Colon (tissue), 2 donors: Measurements from ENCODE around the gene RRAS2.
"Not testable (repeated sequence)": the region's sequence is repeated elsewhere in the genome, so short reads cannot be mapped to it uniquely, and the experiment has no call there.

ENCODE experiments used
- FAIRE-seq: peaks from 2 replicates; lab custom pipeline; 2012; peaks lifted over from hg19 to GRCh38; lab: Jason Lieb, UNC
- donor health status: control.
- donor health status: control.

Gene RRAS2

DNA sequence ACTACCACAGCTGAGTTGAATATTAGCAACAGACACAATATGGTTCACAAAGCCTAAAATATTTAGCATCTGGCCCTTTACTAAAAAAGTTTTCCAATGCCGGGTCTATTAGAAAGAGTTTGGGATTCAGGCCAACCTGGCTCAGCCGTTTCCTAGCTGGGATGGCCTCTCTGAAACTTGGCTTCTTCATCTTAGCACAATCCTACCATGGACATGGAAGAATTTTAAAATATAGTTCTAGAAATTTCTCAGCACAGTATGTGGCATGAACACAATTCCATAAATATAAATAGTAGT is 103.8 kb downstream of the RRAS2 start:
- FAIRE-seq: no peak

DNA sequence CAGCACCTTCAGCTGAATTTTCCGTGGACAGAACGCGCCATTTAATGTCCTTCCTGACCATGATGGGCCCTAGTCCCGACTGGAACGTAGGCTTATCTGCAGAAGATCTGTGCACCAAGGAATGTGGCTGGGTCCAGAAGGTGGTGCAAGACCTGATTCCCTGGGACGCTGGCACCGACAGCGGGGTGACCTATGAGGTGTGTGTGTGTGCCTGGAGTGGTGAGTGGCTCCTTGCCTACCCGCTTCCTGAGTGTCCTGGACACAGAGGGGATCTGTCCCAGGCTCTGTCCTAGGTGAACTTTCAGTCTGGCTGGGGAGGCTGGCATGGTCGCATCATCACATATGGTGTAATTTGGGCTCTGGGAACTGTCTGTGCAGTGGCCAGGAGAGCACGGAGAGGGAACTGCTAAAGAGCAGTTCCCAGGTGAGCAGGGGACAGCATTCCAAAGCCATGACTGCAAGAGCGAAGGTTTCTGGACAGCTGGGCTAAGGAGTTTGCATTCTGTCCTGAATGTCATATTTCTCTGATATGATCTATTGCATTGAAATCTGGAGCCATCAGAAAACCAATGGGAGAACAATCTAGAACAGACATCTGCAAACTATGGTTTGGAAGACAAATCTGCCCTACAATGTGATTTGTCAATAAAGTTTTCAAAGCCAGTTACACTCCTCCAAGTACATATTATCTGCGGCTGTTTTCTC is 104.3 kb downstream of the RRAS2 start:
- no peak for FAIRE-seq

DNA sequence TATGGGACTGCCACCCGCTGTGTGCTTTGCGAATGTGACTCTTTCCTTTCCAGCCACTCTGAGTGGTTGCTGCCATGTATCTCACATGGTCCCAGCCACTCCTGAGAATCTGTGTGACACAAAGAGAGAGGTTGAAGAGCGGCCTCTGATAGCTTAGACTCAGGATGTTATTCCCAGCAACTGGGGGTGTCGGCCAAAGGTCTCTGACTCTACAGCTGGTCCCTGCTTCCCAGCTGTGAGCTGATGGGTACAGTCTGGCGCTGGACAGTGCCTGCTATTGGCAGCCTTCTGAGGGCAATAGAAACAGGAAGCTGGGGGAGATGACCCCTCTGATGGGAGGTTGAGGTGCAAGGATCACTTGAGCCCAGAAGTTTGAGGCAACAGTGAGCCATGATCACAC is 105.1 kb downstream of the RRAS2 start:
- no peak for FAIRE-seq

DNA sequence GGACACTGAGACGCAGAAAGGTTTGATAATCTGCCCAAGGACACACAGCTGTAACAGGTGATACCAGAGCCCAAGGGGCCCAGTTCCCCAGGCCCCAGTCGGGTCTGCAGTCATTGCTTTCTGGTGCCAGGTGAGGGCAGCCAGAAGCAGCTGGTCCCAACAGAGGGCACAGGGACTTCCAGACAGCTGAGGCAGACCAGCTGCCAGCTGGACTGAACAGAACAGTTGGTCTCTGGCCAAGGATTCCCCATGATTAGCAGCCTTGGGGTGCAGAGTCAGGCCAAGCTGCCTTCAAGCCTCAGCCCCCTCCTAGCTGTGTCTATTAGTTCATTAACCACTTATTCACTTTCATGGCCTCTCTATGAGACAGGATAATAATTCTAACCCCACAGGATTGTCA is 105.6 kb downstream of the RRAS2 start:
- FAIRE-seq: no peak

DNA sequence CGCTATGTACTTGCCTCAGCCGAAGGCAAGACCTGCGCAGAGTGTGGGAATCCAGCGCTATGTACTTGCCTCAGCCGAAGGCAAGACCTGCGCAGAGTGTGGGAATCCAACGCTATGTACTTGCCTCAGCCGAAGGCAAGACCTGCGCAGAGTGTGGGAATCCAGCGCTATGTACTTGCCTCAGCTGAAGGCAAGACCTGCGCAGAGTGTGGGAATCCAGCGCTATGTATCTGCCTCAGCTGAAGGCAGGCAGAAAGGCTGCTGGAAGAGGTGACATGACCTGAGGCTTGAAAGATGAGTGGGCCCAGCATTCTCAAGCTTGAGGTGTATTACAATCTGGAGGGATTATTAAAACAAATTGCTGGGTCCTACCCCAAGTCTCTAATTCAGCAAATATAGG is 106.5 kb downstream of the RRAS2 start:
- not testable (repeated sequence) for FAIRE-seq

DNA sequence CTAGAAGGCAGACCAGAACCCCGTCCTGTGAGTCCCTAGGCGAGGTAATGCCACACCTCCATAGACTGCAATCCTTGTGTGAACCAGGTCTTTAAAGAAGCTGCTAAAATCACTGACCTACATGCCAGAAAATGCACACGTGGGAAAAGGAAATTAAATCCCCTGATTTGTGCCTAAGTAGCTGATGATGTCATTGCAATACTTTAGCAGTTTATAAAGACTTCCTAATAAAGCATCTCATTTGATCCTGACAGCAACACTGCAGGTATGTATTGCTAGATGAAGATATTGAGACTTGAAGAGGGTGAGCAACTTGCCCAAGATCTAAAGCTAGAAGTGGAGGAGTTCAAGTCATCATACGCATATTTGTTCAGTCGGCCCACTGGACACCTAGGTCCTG is 107.2 kb downstream of the RRAS2 start:
- FAIRE-seq: no peak

DNA sequence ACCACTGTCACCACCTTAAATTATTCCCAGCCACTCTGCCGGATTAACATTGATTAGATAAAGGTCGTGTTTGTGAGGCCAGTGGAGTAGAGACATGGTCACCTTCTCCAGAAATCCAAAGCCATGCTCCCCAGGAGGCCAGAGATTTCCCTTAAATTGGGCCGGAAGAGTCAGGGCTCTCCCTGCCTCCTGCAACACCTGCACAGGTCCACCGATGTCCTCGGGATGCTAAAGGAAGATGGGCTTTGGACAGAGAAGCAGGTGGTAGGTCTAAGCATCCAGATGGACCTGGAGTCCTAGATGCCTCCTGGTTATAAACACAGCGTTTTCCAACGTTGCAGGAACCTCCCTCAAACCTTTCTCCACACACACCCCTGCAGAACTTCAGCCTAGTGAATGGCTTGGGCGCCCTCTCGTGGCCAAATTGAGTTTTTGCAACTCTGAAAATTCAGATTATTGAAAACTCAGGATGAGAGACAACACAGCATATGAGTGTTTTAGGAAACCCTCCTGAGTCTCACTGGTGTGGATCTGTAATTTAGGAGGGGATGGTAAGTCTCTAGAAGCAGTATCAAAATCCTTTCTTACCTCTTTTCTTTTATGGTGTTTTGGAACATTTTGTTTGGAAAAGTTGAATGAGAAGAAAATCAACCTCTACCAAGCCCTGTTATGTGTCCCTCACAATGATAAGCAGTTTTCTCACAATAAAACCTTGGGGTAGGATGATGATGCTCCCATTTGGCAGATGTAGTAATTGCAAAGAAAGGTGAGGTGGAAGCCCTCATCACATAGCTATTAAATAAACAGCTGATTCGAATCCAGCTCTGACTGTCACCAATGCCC is 109.6 kb downstream of the RRAS2 start:
- FAIRE-seq: no peak

DNA sequence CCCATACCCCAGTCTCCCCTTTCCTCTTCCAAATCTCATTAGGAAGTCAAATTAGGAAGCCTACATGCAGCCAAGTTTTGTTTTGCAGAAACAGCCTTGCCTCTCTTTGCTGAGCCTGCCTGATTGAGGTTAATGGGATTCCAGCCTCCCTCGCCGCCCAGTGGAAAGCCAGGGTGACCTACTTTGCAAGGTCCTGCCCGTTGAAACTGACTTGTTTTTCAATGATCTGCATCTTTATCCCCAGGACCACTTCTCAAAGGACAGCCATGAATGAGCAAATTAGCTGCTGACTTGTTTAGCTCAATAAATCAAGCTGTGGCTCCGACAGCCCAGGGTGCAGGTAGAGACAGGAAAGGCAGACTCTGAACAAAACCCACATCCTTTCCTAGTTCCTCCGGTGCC is 110.4 kb downstream of the RRAS2 start:
- FAIRE-seq: no peak

DNA sequence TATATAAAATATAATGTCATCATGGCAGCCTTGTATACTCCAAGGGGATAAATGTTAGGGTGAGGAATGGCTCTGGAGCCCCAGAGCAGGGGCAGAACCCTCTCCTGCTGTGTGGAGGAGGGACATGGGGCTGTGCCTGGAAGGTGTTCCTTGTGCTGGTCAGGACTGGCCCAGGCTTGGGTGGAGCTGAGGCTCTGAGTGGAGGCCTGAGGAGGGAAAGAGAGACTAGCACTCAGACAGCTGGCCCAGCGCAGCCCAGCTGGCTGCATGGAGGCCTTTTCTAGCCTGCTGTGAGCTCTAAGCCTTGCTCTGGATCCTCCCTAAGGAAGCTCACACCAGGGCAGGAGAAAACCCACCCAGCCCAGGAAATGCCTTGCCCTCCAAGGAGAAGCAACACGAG is 113.5 kb downstream of the RRAS2 start:
- no peak for FAIRE-seq

DNA sequence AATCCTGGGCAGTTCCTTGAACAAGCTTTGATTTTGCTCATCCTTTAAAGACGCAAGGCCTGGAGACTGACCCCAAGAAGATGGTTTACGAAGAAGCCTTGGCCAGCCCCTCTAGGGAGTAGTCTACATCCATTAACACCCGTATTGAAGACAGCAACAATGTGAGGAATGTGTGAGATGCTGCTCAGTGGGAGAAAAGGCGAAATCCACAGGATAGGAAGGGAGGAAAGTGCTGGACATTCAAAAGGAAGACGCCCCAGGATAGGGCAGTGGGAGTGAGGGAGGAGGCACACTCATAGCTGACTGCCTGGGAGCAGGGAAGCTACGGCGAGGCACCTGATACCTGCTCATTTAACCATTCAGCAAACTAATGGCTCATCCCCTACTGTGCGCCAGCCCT is 114.1 kb downstream of the RRAS2 start:
- no peak for FAIRE-seq

DNA sequence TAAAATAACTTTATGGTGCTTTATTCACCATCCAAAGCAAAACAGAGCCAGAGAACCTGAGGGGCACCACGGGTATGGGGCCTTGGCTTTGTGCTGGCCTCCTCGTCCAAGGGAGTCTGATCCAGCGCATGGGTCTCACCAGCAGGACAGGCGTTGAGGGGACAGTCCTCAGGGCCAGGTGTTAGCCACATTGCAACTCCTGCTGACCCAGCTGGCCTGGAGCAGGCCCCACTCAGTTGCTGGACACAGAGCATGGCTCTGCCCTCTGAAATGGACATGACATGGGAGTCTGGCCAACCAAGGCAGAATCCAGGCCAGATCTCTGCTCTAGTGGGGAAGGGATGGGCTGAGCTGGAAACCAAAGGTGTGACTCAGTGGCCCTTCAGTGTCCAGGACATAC is 116.2 kb downstream of the RRAS2 start:
- no peak for FAIRE-seq

DNA sequence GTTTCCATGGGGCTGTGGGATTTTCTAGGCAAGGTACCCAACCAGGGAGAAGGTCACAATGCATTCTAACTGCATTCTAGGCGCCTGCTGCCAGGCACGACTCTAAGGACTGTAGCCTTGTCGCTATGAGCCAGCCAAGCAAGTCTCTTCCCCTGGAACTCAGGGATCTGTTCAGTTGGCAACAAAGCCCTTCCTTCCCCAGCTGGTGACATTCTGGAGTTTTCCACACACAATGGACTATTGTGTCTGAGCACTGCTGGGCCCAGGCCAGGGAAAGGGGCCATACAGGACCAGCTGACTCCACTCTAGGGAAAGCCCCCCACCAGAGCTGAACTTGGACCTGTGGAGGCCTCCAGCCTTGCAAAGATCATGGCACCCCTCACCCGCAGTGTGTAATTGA is 116.8 kb downstream of the RRAS2 start:
- no peak for FAIRE-seq

DNA sequence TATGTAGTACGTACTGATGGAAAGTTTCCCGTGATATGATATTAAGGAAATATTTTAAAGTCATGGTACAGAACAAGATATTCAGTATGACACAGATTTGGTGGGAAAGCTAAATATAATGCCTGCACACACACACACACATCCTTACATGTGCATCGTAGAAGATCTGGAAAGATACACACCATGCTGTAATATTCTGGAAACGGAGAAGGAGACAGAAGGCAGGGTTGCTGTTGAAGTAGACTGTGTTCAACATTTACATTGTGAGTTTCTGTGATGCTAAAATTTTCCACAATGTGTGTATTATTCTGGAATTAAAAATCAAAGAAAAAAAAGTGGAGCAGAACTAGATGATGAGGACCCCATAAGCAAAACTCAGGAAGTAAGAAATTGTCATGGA is 118.0 kb downstream of the RRAS2 start:
- FAIRE-seq: no peak

DNA sequence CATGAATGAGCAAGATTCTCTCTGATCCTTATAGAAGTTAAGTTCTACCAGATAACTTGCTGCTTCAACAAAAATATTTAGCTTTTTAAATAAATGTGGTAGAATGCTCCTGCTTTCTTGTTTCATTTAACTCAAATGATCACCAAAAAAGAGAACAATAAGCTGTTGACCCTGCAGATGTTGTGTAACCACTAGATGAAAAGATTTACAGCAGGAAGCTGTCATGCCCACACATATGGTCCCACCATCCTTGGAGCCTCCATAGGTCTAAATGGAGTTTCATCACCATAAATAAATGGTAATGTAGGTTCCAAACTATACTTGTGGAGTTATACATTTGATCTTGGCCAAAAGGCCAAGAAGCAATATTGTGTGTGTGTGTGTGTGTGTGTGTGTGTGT is 118.8 kb downstream of the RRAS2 start:
- FAIRE-seq: no peak

DNA sequence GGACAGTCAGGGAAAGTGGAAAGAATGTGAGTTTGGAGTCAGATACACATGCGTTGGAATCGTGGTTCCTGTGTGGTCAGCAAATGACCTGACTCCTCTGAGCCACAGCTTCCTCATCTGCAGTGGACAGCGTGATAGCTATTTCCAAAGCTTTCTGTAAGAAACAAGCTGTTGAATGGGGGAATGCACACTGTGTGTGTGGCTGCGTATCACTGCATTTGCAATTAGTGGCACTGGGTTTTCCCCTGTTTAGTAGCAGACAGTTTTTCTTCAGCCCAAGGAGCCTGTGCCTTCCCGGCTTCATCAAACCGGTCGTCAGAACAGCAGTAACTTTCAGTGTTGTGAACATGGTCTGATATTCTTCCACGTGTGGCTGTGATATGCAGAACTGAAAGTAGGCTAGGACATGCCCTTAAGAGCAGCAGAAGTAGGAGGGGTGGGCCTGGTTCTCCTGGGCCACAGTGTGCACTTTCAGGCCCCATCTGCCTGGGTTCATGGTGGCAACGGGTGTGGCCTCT is 121.5 kb downstream of the RRAS2 start:
- FAIRE-seq: no peak

DNA sequence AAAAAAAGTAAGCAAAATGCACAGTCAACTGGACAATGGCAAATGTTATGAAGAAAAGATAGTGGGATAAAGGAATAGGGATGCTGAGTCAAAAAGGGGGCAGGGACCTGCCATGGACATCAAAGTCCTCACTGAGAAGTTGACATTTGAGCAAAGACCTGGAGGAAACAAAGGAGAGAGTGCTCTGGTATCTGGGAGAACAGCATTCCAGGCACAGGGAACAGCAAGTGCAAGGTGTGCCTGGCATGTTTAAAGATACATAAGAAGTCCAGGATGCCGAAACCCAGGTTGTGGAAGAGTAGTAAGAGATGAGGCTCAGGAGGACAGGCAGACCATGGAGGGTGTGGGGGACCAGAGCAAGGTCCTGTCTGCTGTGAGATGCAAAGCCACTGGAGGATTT is 123.3 kb downstream of the RRAS2 start:
- no peak for FAIRE-seq

DNA sequence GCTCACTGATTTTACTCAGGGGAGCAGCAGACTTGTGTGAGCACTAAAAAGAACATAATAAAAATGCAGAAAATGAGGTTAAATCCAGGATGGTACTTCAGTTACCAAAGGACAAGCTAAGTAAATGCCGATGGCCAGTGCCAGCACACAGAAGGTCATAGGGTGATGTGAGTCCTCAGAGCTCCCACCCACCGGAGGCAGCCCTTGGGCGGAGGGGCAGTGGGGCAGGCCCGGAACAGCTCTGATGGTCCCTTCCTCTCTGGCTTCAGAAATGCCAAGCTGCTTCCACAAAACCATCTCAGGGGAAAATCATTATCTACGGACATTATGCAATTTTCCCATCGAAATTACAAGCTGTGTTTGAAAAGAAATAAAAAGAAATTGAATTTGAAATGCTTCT is 124.5 kb downstream of the RRAS2 start:
- no peak for FAIRE-seq

DNA sequence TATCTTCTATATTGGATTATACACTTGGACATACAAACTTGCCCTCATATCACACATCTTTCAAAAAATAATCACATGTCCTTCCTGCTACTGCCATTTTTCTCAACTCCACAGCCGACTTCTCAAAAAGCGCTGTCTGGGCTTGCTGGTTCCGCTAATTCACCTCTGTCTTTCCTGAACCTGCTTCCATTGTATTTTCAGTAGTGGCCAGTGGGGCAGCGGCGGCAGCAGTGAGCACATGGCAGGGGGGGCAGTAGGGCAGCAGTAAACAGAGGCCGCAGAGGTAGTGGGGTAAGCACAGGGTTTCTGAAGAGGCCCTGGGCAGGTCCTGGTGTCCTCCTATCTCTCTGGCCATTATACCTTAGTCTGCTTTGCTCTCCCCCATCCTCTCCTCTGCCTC is 126.3 kb downstream of the RRAS2 start:
- FAIRE-seq: no peak

DNA sequence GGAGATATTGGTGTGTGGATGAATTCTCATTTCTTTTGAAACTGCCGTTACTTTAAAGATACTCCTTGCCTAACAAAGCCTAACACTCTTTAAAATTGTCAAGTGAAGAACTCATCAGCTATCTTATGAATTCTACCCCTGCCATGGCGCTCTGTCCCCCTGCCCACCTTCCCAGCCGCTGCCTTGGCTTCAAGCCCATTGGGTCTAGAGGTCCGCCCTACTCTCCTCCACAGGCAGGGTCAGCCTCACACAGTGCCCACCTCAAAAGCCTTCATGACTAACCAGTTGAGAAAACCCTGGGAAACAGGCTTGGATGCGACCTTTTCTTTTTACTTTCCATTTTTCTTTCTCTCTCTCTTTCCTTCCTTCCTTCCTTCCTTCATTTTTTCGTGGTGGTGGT is 128.6 kb downstream of the RRAS2 start:
- FAIRE-seq: no peak

DNA sequence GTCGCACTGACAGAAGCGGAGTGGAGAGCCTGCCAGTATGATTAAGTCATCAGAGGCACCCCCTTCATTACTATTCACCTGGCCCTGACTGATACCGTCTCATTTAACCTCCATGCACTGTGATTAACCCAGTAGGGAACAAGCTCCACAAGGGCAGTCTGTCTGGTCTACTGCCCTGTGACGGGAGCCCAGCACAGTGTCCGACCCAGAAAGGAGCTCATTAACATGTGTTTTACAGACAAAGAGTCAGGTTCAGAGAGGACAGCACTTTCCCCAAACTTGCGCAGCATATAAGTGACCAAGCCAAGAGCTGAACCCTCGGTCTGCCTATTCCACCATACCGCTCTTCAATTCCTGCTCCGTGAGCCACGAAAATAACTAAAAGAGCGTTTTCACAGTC is 129.5 kb downstream of the RRAS2 start:
- FAIRE-seq: no peak

DNA sequence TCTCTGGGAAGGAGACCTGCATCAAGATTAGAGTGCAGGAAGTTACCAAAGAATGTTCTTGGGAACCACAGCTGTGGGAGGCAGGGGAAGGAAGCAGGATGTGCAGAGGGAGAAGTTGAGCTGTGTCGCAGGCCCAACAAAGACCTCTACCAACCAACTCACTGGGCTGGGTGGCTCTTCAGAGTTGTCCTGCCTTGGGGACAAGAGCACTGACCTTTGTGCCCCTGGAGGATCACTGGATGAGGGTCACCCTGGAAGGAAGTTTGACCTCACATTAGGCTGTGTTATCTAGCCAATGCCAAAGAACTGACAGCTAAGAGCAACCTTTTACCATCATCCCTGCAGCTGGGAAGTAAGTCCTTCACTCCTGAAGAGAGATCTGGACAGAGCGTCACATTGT is 130.6 kb downstream of the RRAS2 start:
- FAIRE-seq: no peak
